Endodermal cell (in vitro differentiated cells): Measurements from ENCODE around the gene FOS. TPM values are rescaled to one million over a fixed set of nuclear protein-coding genes. Genes with fewer than 3 reads are reported as not detected.

Experiments used
- DNase-seq: peaks from one replicate; pipeline ENCODE4 v3.0.0-alpha.2; 2017
- H3K27ac ChIP-seq: 2 replicates; pipeline ENCODE4 v1.5.1; 2013; ENCODE audit warnings: mild to moderate bottlenecking, low read depth, low read length, moderate library complexity
- H3K27me3 ChIP-seq: 2 replicates; pipeline ENCODE4 v1.6.1; 2013; ENCODE audit warnings: mild to moderate bottlenecking, low read length, moderate library complexity; ENCODE audit not compliant: insufficient read depth, control insufficient read depth, poor library complexity, severe bottlenecking
- H3K36me3 ChIP-seq: 2 replicates; pipeline ENCODE4 v1.7.0; 2013; ENCODE audit warnings: mild to moderate bottlenecking, low read length, moderate library complexity; ENCODE audit not compliant: control insufficient read depth, insufficient read depth
- H3K4me1 ChIP-seq: one replicate; pipeline ENCODE4 v1.7.0; 2013; ENCODE audit warnings: low read length; ENCODE audit not compliant: control insufficient read depth, insufficient read depth
- H3K4me3 ChIP-seq: 2 replicates; pipeline ENCODE4 v1.5.1; 2013; ENCODE audit warnings: mild to moderate bottlenecking, low read length, moderate library complexity
- H3K9ac ChIP-seq: 2 replicates; pipeline ENCODE4 v1.6.1; 2013; ENCODE audit warnings: mild to moderate bottlenecking, low read length, moderate library complexity; ENCODE audit not compliant: poor library complexity, severe bottlenecking; ENCODE audit errors: extremely low read depth
- H3K9me3 ChIP-seq: 2 replicates; pipeline ENCODE4 v1.6.1; 2013; ENCODE audit warnings: mild to moderate bottlenecking, low read length, moderate library complexity; ENCODE audit not compliant: control insufficient read depth
- H3K27ac Mint-ChIP-seq: 2 replicates; pipeline ENCODE4 v1.8.0; 2020; ENCODE audit warnings: mixed read lengths
- H3K27me3 Mint-ChIP-seq: 2 replicates; pipeline ENCODE4 v1.8.0; 2021; ENCODE audit warnings: mild to moderate bottlenecking, mixed read lengths; ENCODE audit not compliant: insufficient read depth
- H3K36me3 Mint-ChIP-seq: 2 replicates; pipeline ENCODE4 v1.8.0; 2020; ENCODE audit warnings: low read depth, mixed read lengths
- H3K4me1 Mint-ChIP-seq: 2 replicates; pipeline ENCODE4 v1.8.0; 2020; ENCODE audit warnings: mixed read lengths
- H3K4me3 Mint-ChIP-seq: 2 replicates; pipeline ENCODE4 v1.8.0; 2020; ENCODE audit warnings: mild to moderate bottlenecking, moderate library complexity, mixed read lengths
- H3K9me3 Mint-ChIP-seq: 2 replicates; pipeline ENCODE4 v1.8.0; 2020; ENCODE audit warnings: mild to moderate bottlenecking, mixed read lengths
- CTCF ChIP-seq: fragments of 200-600 bp; sonication (generic); conservative IDR thresholded peaks from 2 replicates; pipeline ENCODE4 v1.5.0; 2021; ENCODE audit warnings: antibody characterized with exemption, mild to moderate bottlenecking
- WGBS, 2 experiments: methylation state at CpG; one replicate each; pipeline versions ENCODE4 v1.1.5 to v1.1.7; 2013; ENCODE audit warnings: missing lambda C conversion rate in 2 of 2, mixed read lengths in 1 of 2; ENCODE audit not compliant: insufficient coverage in 1 of 2, insufficient read length in 1 of 2; 5-methylcytosine and 5-hydroxymethylcytosine counted together
- total RNA-seq, 2 donors: library from RNA; stranded (reverse); fragmentation: NEBNext Ultra II Directional in 1 of 2; extraction: Animal tissue kit (Norgen Biotek cat#: 25700) in 1 of 2; gene quantifications; 2 replicates in 1 of 2; 3 replicates in 1 of 2; pipeline ENCODE4 v1.2.1, GENCODE V29; 2021

The FOS gene
- total RNA-seq, 2 donors from 2014 or later, result 10.3 to 14.0 TPM

- no peaks in the 10 kb centered on the region for H3K9me3 ChIP-seq
- no peaks in the 10 kb centered on the region for H3K27me3 ChIP-seq
- no peak overlapping the region for H3K9ac ChIP-seq
- 90 to 100% methylated on average over 1 to 2 of the region's 3 CpGs for WGBS, 2 experiments
- no peak overlapping the region for H3K4me3 ChIP-seq
- TF ChIP-seq CTCF, result no peak
- no peaks in the 10 kb centered on the region for H3K36me3 Mint-ChIP-seq
- H3K4me1 Mint-ChIP-seq, result peaks cover 10% of the 10 kb centered on the region
- H3K27ac Mint-ChIP-seq, result no peak overlapping the region
- H3K36me3 ChIP-seq, result no peaks in the 10 kb centered on the region
- H3K27ac ChIP-seq, result no peak overlapping the region
- no peaks in the 10 kb centered on the region for H3K9me3 Mint-ChIP-seq
- no peak for DNase-seq
- H3K27me3 Mint-ChIP-seq, result no peaks in the 10 kb centered on the region
- H3K4me3 Mint-ChIP-seq, result no peak overlapping the region
- no peaks in the 10 kb centered on the region for H3K4me1 ChIP-seq
Observed at GRCh38 chr14:75289840-75290388, 11.3 kb downstream of the FOS start.

GRCh38 chr14:75290851-75291250 is 12.2 kb downstream of the FOS start:
- H3K4me3 ChIP-seq, result no peak overlapping the region
- no peak for DNase-seq
- no peak overlapping the region for H3K9ac ChIP-seq
- H3K27ac Mint-ChIP-seq, result no peak overlapping the region
- H3K4me1 Mint-ChIP-seq, result peaks cover 15% of the 10 kb centered on the region
- TF ChIP-seq CTCF, result no peak
- H3K36me3 ChIP-seq, result no peaks in the 10 kb centered on the region
- H3K4me3 Mint-ChIP-seq, result no peak overlapping the region
- no peaks in the 10 kb centered on the region for H3K4me1 ChIP-seq
- no peaks in the 10 kb centered on the region for H3K27me3 ChIP-seq
- no peak overlapping the region for H3K27ac ChIP-seq
- H3K9me3 ChIP-seq, result no peaks in the 10 kb centered on the region
- WGBS, 2 experiments, result 79 to 90% methylated on average over 3 of the region's 3 CpGs
- no peaks in the 10 kb centered on the region for H3K27me3 Mint-ChIP-seq
- no peaks in the 10 kb centered on the region for H3K36me3 Mint-ChIP-seq
- H3K9me3 Mint-ChIP-seq, result no peaks in the 10 kb centered on the region

- Mint-ChIP-seq H3K36me3 (no peaks in the 10 kb centered on the region), H3K27ac (no peak overlapping the region)
- WGBS, 2 experiments, result 88 to 98% methylated on average over 5 of the region's 5 CpGs
Observed at GRCh38 chr14:75291331-75291730, 12.7 kb downstream of the FOS start.

More at GRCh38 chr14:75291331-75291730, 12.7 kb downstream of the FOS start:
- no peaks in the 10 kb centered on the region for H3K36me3 ChIP-seq
- no peaks in the 10 kb centered on the region for H3K27me3 Mint-ChIP-seq
- H3K4me3 Mint-ChIP-seq, result no peak overlapping the region
- H3K9me3 ChIP-seq, result no peaks in the 10 kb centered on the region
- no peaks in the 10 kb centered on the region for H3K4me1 ChIP-seq
- H3K4me3 ChIP-seq, result no peak overlapping the region
- H3K27ac ChIP-seq, result no peak overlapping the region
- no peaks in the 10 kb centered on the region for H3K27me3 ChIP-seq
- no peak for DNase-seq
- peaks cover 16% of the 10 kb centered on the region for H3K4me1 Mint-ChIP-seq
- H3K9ac ChIP-seq, result no peak overlapping the region
- no peak for TF ChIP-seq CTCF
- no peaks in the 10 kb centered on the region for H3K9me3 Mint-ChIP-seq
